Measurements from ENCODE around the gene STIM2.

DNA sequence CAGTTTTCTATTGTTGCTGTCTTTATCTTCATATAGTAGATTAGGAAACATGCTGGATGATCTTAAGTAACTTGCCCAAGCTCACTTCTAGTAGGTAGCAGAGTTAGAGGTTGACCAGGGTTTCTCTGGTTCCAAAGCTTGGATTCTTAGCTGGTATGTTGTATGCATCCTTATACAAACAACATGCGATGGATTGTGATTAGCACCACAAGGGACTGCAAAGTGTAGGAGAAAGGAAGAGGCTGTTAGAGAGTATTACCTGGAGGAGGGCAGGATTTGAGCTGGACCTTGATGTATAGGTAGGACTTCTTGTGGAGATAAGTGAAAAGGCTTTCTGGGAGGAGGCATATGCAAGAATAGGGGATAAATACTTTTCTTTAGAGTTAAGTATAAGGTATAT lies 5.6 kb downstream of the STIM2 start:
- TF ChIP-seq SUZ12 (IDR thresholded peaks at IDR 0.05) (no peak), TARDBP (IDR thresholded peaks at IDR 0.05) (no peak), NFRKB (IDR thresholded peaks at IDR 0.05) (no peak), FOXM1 (IDR thresholded peaks at IDR 0.05; ENCODE audit: borderline replicate concordance) (no peak), L3MBTL2 (conservative IDR thresholded peaks at IDR 0.05) (no peak), SP1 (IDR thresholded peaks at IDR 0.05) (no peak)
